HEK293T (cell line): ENCODE results near the gene ELF5.

Experiments used
- BHLHE40 ChIP-seq: fragments of 450-650 bp; IDR thresholded peaks from 2 replicates; pipeline ENCODE4 v1.6.1; 2016; ENCODE audit warnings: mild to moderate bottlenecking, moderate library complexity, borderline replicate concordance
- CTBP1 ChIP-seq: fragments of 450-650 bp; IDR thresholded peaks from 2 replicates; pipeline ENCODE4 v1.6.1; 2016; ENCODE audit warnings: borderline replicate concordance
- ELF4 ChIP-seq: fragments of 450-650 bp; IDR thresholded peaks from 2 replicates; pipeline ENCODE4 v1.6.1; 2017; ENCODE audit warnings: antibody characterized with exemption
- FOXA1 ChIP-seq: fragments of 450-650 bp; IDR thresholded peaks from 2 replicates; pipeline ENCODE4 v1.6.1; 2016; ENCODE audit warnings: mild to moderate bottlenecking
- FOXK2 ChIP-seq: fragments of 450-650 bp; IDR thresholded peaks from 2 replicates; pipeline ENCODE4 v1.6.1; 2016; ENCODE audit warnings: mild to moderate bottlenecking
- FOXM1 ChIP-seq: fragments of 450-650 bp; IDR thresholded peaks from 2 replicates; pipeline ENCODE4 v1.6.1; 2017; ENCODE audit warnings: mild to moderate bottlenecking, borderline replicate concordance
- HDGF ChIP-seq: fragments of 450-650 bp; IDR thresholded peaks from 2 replicates; pipeline ENCODE4 v1.6.1; 2017; ENCODE audit warnings: antibody characterized with exemption, borderline replicate concordance
- LEF1 ChIP-seq: fragments of 450-650 bp; IDR thresholded peaks from 2 replicates; pipeline ENCODE4 v1.6.1; 2017; ENCODE audit warnings: mild to moderate bottlenecking, borderline replicate concordance
- SP1 ChIP-seq: fragments of 450-650 bp; IDR thresholded peaks from 2 replicates; pipeline ENCODE4 v1.6.1; 2017
- SUZ12 ChIP-seq: fragments of 450-650 bp; IDR thresholded peaks from 2 replicates; pipeline ENCODE4 v1.6.1; 2016; ENCODE audit warnings: mild to moderate bottlenecking
- TARDBP ChIP-seq: fragments of 450-650 bp; IDR thresholded peaks from 2 replicates; pipeline ENCODE4 v1.6.1; 2016
- ZNF384 ChIP-seq: fragments of 450-650 bp; IDR thresholded peaks from 2 replicates; pipeline ENCODE4 v1.6.1; 2016
- TF ChIP-seq, protein P1 (sequence below): fragments of 450-650 bp; IDR thresholded peaks from 2 replicates; pipeline ENCODE4 v1.6.1; 2016

DNA sequence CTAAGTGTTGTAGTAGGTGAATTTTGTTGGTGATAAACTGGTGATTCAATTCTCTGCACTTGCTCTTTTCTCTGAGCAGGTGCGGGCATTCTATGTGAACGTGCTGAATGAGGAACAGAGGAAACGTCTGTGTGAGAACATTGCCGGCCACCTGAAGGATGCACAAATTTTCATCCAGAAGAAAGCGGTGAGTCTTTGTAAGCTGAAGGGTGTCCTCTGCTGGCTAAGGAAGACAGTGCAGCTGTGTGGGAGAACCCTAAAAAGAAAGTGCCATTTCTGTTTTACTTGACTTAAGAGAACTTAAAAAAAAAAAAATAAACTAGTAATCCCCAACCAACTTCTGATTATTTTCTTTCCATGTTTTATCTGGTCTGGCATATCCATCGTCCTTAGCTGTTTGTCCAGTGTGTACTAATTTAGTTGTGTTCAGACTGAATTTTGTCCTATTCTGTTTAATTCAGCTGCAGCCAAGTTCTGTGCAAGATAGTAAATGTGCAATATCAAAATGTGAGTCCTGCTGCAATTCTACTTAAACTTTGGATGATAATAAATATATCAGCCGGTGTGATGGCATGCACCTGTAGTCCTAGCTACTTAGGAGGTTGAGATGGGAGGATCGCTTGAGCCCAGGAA, 45.3 kb downstream of the ELF5 start:
- no peak for TF ChIP-seq BHLHE40
- TF ChIP-seq FOXA1 = no peak
- TF ChIP-seq ZNF384 = no peak
- no peak for TF ChIP-seq FOXM1
- TF ChIP-seq CTBP1 = no peak
- TF ChIP-seq ELF4 = no peak
- TF ChIP-seq FOXK2 = no peak
- TF ChIP-seq SP1 = no peak
- no peak for TF ChIP-seq SUZ12
- no peak for TF ChIP-seq TARDBP
- TF ChIP-seq, protein P1, sequence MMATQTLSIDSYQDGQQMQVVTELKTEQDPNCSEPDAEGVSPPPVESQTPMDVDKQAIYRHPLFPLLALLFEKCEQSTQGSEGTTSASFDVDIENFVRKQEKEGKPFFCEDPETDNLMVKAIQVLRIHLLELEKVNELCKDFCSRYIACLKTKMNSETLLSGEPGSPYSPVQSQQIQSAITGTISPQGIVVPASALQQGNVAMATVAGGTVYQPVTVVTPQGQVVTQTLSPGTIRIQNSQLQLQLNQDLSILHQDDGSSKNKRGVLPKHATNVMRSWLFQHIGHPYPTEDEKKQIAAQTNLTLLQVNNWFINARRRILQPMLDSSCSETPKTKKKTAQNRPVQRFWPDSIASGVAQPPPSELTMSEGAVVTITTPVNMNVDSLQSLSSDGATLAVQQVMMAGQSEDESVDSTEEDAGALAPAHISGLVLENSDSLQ = no peak
- no peak for TF ChIP-seq HDGF
- TF ChIP-seq LEF1 = no peak
